GM19099 (cell line): ENCODE measurements around the gene LMO1.

Experiments used
- POLR2A ChIP-seq: IDR thresholded peaks from 3 replicates; pipeline ENCODE4 v1.6.1; 2011; ENCODE audit warnings: low read depth; ENCODE audit not compliant: insufficient read length; ENCODE audit errors: extremely low read depth

Gene LMO1

GRCh38 chr11:8230921-8231847, 32.5 kb downstream of the LMO1 start:
- no peak for TF ChIP-seq POLR2A

DNA sequence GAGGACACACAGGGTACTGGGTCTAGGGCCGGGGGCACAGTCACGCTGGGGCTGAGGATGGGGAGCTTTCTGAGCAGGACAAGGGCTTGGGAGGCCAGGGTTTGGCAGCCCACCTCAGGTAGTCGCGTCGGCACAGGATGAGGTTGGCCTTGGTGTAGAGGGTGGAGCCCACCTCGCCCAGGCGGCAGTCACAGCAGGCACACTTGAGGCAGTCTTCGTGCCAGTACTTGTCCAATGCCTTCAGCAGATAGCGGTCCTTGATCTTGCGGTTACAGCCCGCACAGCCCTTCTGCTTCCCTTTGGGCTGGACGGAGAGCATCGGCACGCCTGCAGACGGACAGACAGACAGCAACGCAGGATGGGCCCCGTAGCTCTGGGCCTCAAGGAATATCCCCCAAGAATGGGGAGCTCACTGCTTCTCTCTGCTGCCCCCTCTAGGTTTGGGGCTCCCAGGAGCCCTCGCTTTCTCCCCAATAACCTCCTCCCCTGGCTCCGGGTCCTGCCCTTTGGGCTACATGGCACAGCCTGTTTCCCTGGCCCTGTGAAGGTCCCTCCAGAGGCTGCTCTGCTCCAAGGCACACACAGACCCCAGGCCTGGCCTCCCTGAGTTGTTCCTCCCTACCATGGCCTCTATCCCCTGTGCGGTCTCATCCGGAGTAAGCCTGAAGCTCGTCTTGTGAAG, 33.4 kb downstream of the LMO1 start:
- TF ChIP-seq POLR2A = no peak

- no peak for TF ChIP-seq POLR2A
These were observed 34.1 kb downstream of the LMO1 start for GRCh38 chr11:8229299-8230177.

DNA sequence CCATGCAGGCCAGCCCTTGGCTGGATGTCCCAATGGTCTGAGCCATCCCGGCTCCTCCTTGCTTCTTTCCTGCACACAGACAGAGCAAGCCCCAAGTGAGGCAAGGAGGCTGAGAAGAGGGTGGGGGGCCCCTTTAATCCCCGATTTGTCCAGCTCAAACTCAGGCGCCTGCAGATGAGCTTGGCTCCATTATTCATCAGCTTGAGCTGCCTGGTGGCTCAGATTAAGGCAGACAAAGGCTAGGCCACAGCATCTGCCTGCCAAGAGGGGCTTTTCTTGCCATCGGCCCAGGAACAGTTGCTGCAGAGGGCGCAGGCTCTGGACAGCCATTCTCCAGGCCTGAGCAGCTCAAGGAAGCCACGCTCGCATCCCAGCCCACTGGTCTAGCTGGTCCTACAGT, 35.4 kb downstream of the LMO1 start:
- TF ChIP-seq POLR2A = no peak

- no peak for TF ChIP-seq POLR2A
These were observed 36.2 kb downstream of the LMO1 start for GRCh38 chr11:8227156-8228152.

- no peak for TF ChIP-seq POLR2A
These were observed 38.1 kb downstream of the LMO1 start for GRCh38 chr11:8225589-8226036.

- TF ChIP-seq POLR2A = no peak
These were observed 39.0 kb downstream of the LMO1 start for GRCh38 chr11:8224711-8225110.

- no peak for TF ChIP-seq POLR2A
These were observed 39.5 kb downstream of the LMO1 start for GRCh38 chr11:8224161-8224591.

GRCh38 chr11:8223513-8223900, 40.2 kb downstream of the LMO1 start:
- TF ChIP-seq POLR2A = no peak

- no peak for TF ChIP-seq POLR2A
These were observed 40.7 kb downstream of the LMO1 start for GRCh38 chr11:8222820-8223512.

DNA sequence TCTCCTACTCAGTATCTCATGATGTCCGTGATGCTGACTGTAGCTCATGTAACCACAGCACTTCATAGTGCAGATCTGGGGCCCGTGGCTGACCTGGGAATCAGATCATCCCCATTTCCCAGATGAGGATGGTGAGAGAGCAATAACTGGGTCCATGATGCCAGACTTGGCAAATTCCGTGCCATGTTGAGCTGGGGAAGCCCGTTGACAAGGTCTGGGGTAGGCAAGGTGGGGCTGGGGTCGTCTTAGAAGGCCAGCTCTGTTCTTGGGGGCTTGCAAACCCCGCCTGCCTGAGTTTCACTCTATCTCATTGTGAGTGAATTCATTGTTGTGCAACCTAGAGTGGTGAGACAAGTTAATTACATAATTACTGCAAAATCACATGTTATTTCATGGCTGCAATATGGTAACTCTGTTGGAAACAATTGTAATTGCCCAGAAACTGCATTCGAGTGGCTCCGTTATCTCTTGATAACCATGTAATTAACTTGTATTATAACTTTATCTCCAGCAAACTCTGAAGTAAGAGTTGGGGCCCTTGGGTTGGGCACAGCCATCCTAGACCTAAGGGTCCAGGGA, 41.7 kb downstream of the LMO1 start:
- TF ChIP-seq POLR2A = no peak

DNA sequence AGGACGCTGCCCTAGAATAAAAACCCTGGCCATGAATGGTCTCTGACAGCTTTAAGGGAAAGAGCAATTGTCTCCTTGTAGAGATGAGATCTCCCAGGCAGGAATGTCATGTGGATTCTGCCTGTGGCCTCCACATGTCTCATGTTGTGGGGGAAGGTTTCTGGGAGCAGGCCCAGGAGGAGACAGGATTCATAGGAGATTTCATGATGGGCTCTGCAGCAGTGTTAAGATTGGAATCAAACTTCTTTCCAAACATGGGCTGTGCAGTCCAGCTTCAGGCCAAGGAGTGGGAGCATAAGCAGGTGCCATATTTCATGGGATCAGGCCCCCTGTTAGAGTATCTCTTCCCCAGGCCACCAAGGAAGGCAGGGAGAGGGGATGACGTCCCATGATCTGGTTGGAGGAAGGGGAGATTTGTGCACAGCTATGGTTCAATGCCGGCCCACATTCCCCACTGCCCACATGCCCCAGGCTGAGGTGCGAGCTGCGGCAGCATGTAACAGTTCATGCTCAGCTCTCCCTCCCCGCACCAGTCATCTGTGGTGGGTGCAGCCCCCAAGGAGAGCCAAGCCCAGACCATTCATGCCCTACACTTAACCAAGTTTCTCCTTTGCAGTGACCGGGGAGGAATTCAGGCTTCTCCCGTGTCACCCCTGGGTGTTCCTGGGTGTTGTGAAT, 42.5 kb downstream of the LMO1 start:
- no peak for TF ChIP-seq POLR2A
